IMR-90 (cell line): ENCODE measurements around the gene C2CD4C. TPM values are rescaled to one million over a fixed set of nuclear protein-coding genes. Genes with fewer than 3 reads are reported as not detected.

ENCODE experiments used
- ATAC-seq: fragments of 200-7000 bp; cut with Tn5 transposase; 2 replicates; pipeline ENCODE4 v1.9.1; 2020; ENCODE audit warnings: low read depth, mild to moderate bottlenecking, moderate library complexity
- BruUV-seq: library from RNA; stranded (reverse); fragments of 400-500 nt; replicated peaks from 2 replicates; lab custom pipeline; 2021; lab: Mats Ljungman, UMichigan
- CTCF ChIA-PET: fragments of 300-600 bp; formaldehyde crosslinking; extraction: SDS; loops from one replicate; lab custom pipeline; 2021; ENCODE audit warnings: antibody characterized with exemption; lab: Yijun Ruan, JAX
- POLR2A ChIA-PET: fragments of 300-600 bp; sonication (Branson Sonifier 250); formaldehyde crosslinking; loops from one replicate; lab custom pipeline; 2022; ENCODE audit warnings: antibody characterized with exemption; ENCODE audit not compliant: unreplicated experiment; lab: Charles Lee
- DNase-seq: peaks from one replicate; pipeline ENCODE4 v3.0.0; 2013
- H2AFZ ChIP-seq: replicated peaks from 2 replicates; pipeline ENCODE3; 2013; ENCODE audit warnings: low read length, mild to moderate bottlenecking; ENCODE audit not compliant: poor library complexity
- H2AK5ac ChIP-seq: 2 replicates; pipeline ENCODE4 v1.6.1; 2013; ENCODE audit warnings: low read depth, low read length, inconsistent platforms
- H2AK9ac ChIP-seq: replicated peaks from 2 replicates; pipeline ENCODE3; 2013; ENCODE audit warnings: mild to moderate bottlenecking, low read depth, low read length, moderate library complexity; ENCODE audit not compliant: poor library complexity
- H2BK120ac ChIP-seq: 2 replicates; pipeline ENCODE4 v1.6.1; 2013; ENCODE audit warnings: low read depth, low read length, inconsistent platforms
- H2BK15ac ChIP-seq: 3 replicates; pipeline ENCODE4 v1.6.1; 2013; ENCODE audit warnings: low read depth, low read length, inconsistent platforms
- H2BK20ac ChIP-seq: 2 replicates; pipeline ENCODE4 v1.6.1; 2013; ENCODE audit warnings: low read depth, mild to moderate bottlenecking, inconsistent platforms, low read length, moderate library complexity
- H2BK5ac ChIP-seq: 2 replicates; pipeline ENCODE4 v1.6.1; 2013; ENCODE audit warnings: mild to moderate bottlenecking, low read depth, low read length, inconsistent platforms; ENCODE audit not compliant: poor library complexity, severe bottlenecking
- H3K14ac ChIP-seq: replicated peaks from 2 replicates; pipeline ENCODE4 v1.6.1; 2013; ENCODE audit warnings: low read depth, low read length, inconsistent platforms
- H3K18ac ChIP-seq: 2 replicates; pipeline ENCODE4 v1.6.1; 2013; ENCODE audit warnings: low read depth, low read length, control low read depth
- H3K23ac ChIP-seq: 2 replicates; pipeline ENCODE4 v1.6.1; 2013; ENCODE audit warnings: low read depth, low read length, inconsistent platforms
- H3K27ac ChIP-seq: 2 replicates; pipeline ENCODE4 v1.5.1; 2013; ENCODE audit warnings: mild to moderate bottlenecking, control low read depth, low read length; ENCODE audit not compliant: insufficient read depth
- H3K27me3 ChIP-seq: 2 replicates; pipeline ENCODE4 v1.6.1; 2013; ENCODE audit warnings: low read length; ENCODE audit not compliant: control insufficient read depth, insufficient read depth
- H3K36me3 ChIP-seq: 2 replicates; pipeline ENCODE4 v1.6.1; 2013; ENCODE audit warnings: low read length, mixed read lengths; ENCODE audit not compliant: control insufficient read depth, insufficient read depth
- H3K4ac ChIP-seq: 2 replicates; pipeline ENCODE4 v1.6.1; 2013; ENCODE audit warnings: low read depth, low read length, inconsistent platforms
- H3K4me1 ChIP-seq: 2 replicates; pipeline ENCODE4 v1.6.1; 2013; ENCODE audit warnings: low read length, mixed read lengths; ENCODE audit not compliant: control insufficient read depth, insufficient read depth
- H3K4me2 ChIP-seq: 2 replicates; pipeline ENCODE4 v1.6.1; 2013; ENCODE audit warnings: low read depth, mild to moderate bottlenecking, control low read depth, low read length, moderate library complexity
- H3K4me3 ChIP-seq: 2 replicates; pipeline ENCODE4 v1.5.1; 2013; ENCODE audit warnings: low read depth, mild to moderate bottlenecking, control low read depth, low read length, moderate library complexity; ENCODE audit not compliant: insufficient read depth
- H3K56ac ChIP-seq: 2 replicates; pipeline ENCODE4 v1.6.1; 2013; ENCODE audit warnings: low read length, inconsistent platforms; ENCODE audit not compliant: insufficient read depth; ENCODE audit errors: extremely low read depth
- H3K79me1 ChIP-seq, 2 experiments: 2 replicates each; pipeline ENCODE4 v1.6.1; 2013; ENCODE audit warnings: low read length in 2 of 2, inconsistent platforms in 1 of 2, low read depth in 1 of 2
- H3K9ac ChIP-seq: 2 replicates; pipeline ENCODE4 v1.6.1; 2013; ENCODE audit warnings: low read depth, low read length, control low read depth
- H3K9me1 ChIP-seq: 2 replicates; pipeline ENCODE4 v1.6.1; 2013; ENCODE audit warnings: low read length, inconsistent platforms; ENCODE audit not compliant: insufficient read depth
- H3K9me3 ChIP-seq: 2 replicates; pipeline ENCODE4 v1.6.1; 2013; ENCODE audit warnings: low read length; ENCODE audit not compliant: control insufficient read depth, insufficient read depth
- H4K20me1 ChIP-seq: 2 replicates; pipeline ENCODE4 v1.6.1; 2013; ENCODE audit warnings: low read length, inconsistent platforms; ENCODE audit not compliant: insufficient read depth
- H4K5ac ChIP-seq: 2 replicates; pipeline ENCODE4 v1.6.1; 2013; ENCODE audit warnings: mild to moderate bottlenecking, low read depth, low read length, control low read depth
- H4K8ac ChIP-seq, 2 experiments: 2 replicates each; pipeline ENCODE4 v1.6.1; 2013; ENCODE audit warnings: low read depth in 2 of 2, low read length in 2 of 2, control low read depth in 1 of 2, inconsistent platforms in 1 of 2
- H4K91ac ChIP-seq: 2 replicates; pipeline ENCODE4 v1.6.1; 2013; ENCODE audit warnings: low read depth, low read length, inconsistent platforms; ENCODE audit not compliant: insufficient read depth
- MXI1 ChIP-seq: IDR thresholded peaks from 2 replicates; pipeline ENCODE4 v1.6.1; 2012; ENCODE audit warnings: low read depth, mild to moderate bottlenecking, low read length, moderate library complexity, borderline replicate concordance
- RAD21 ChIP-seq: IDR thresholded peaks from 2 replicates; pipeline ENCODE4 v1.6.1; 2012; ENCODE audit warnings: low read length, improper control_type of control experiment
- WGBS, 2 experiments: methylation state at CpG; one replicate each; pipeline versions ENCODE4 v1.1.5 to v1.1.7; 2013; ENCODE audit warnings: missing lambda C conversion rate in 2 of 2; ENCODE audit not compliant: insufficient read length in 1 of 2; ENCODE audit errors: extremely low coverage in 2 of 2; 5-methylcytosine and 5-hydroxymethylcytosine counted together
- dilution Hi-C: fragments of 300-500 bp; cut with HindIII; formaldehyde crosslinking; loops from one replicate; pipeline ENCODE4 v1.14.3; 2018; ENCODE audit warnings: low sequenced_read_pairs; ENCODE audit not compliant: unreplicated experiment
- in situ Hi-C: fragments of 300-500 bp; cut with MboI; formaldehyde crosslinking; loops from 3 replicates; pipeline ENCODE4 v1.14.3; 2019; ENCODE audit warnings: low sequenced_read_pairs, inconsistent platforms, mixed read lengths
- intact Hi-C: fragments of 100-400 bp; cut with micrococcal nuclease; formaldehyde crosslinking; loops from 2 replicates; pipeline ENCODE4 v1.10.0; 2022
- polyA plus RNA-seq, 3 experiments: library from polyadenylated mRNA; depleted of rRNA; stranded (reverse); fragments of >200 nt; gene quantifications; 2 replicates each; pipeline ENCODE4 v1.2.3, GENCODE V29; 2012; ENCODE audit warnings: low replicate concordance in 1 of 3
- total RNA-seq: library from RNA; depleted of rRNA; stranded (reverse); fragments of >200 nt; gene quantifications from 2 replicates; pipeline ENCODE4 v1.2.3, GENCODE V29; 2012
- TF ChIP-seq, protein P1 (sequence below): fragments of 150-350 bp; IDR thresholded peaks from 2 replicates; pipeline ENCODE4 v1.6.1; 2016; ENCODE audit warnings: low read depth, mild to moderate bottlenecking, low read length, moderate library complexity, borderline replicate concordance

The C2CD4C gene
- total and polyA plus RNA-seq, 2 of the 4 experiments (the other 2 are of a cell fraction): under 0.01 to 0.07 TPM

- Histone ChIP-seq H4K91ac (no peak overlapping the region), H4K20me1 (no peaks in the 10 kb centered on the region), H4K5ac (no peak overlapping the region), H2BK20ac (no peak overlapping the region), H2BK15ac (no peak overlapping the region), H3K36me3 (no peaks in the 10 kb centered on the region), H2BK5ac (no peak overlapping the region), H3K9me3 (peaks cover 5% of the 10 kb centered on the region; the same call in 1 of the 2 replicates), H3K23ac (no peak overlapping the region), H3K14ac (no peak overlapping the region), H3K27me3 (no peaks in the 10 kb centered on the region), H3K79me1 (no peaks in the 10 kb centered on the region), H2AK9ac (no peak overlapping the region), H2AFZ (no peak overlapping the region), H3K56ac (no peak overlapping the region), H3K4me1 (no peaks in the 10 kb centered on the region), H3K27ac (no peak overlapping the region), H2BK120ac (no peak overlapping the region), H4K8ac (no peak overlapping the region), H3K9ac (no peak overlapping the region), H3K9me1 (no peaks in the 10 kb centered on the region), H3K4me3 (no peak overlapping the region), H3K4me2 (no peak overlapping the region), H3K18ac (no peak overlapping the region), H3K4ac (no peak overlapping the region), H2AK5ac (no peak overlapping the region)
- intact Hi-C loops: no loop called here
- WGBS, 2 experiments: 78% methylated on average over 17 of the region's 51 CpGs; no CpG with 5 or more reads in 1 of the 2 experiments
- no peak for DNase-seq
- ChIA-PET POLR2A (no interaction called here), CTCF (no interaction called here)
- TF ChIP-seq RAD21 (no peak), MXI1 (no peak)
- TF ChIP-seq, protein P1, sequence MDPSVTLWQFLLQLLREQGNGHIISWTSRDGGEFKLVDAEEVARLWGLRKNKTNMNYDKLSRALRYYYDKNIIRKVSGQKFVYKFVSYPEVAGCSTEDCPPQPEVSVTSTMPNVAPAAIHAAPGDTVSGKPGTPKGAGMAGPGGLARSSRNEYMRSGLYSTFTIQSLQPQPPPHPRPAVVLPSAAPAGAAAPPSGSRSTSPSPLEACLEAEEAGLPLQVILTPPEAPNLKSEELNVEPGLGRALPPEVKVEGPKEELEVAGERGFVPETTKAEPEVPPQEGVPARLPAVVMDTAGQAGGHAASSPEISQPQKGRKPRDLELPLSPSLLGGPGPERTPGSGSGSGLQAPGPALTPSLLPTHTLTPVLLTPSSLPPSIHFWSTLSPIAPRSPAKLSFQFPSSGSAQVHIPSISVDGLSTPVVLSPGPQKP: no peak
- no peak for ATAC-seq
- no TSS peak for BruUV-seq
- in situ Hi-C loops: no loop called here
- dilution Hi-C loops: no loop called here
Observed at GRCh38 chr19:426725-427445, 17.9 kb upstream of the C2CD4C start.
